ENCODE results near the gene DEDD2.

DEDD2 gene

GRCh38 chr19:42226886-42227285 lies 9.4 kb upstream of the DEDD2 start:
- no peak for DNase-seq

- DNase-seq = no peak
These were observed 8.3 kb upstream of the DEDD2 start for GRCh38 chr19:42225718-42226292.

GRCh38 chr19:42224940-42225717 lies 7.7 kb upstream of the DEDD2 start:
- DNase-seq = no peak

- no peak for DNase-seq
These were observed 3.2 kb upstream of the DEDD2 start for GRCh38 chr19:42220751-42221097.

GRCh38 chr19:42219812-42220750 lies 2.6 kb upstream of the DEDD2 start, which contains the start of gene ZNF526:
Gene ZNF526, plus strand, starts transcription at chr19:42220312. Its CDS starts 4,092 bp downstream, at chr19:42224404.
- peak; percentile 98 for DNase-seq

- DNase-seq = no peak
These were observed 591 bp downstream of the DEDD2 start for GRCh38 chr19:42216653-42217519.

GRCh38 chr19:42214810-42215485 lies 2.5 kb downstream of the DEDD2 start:
- no peak for DNase-seq

- no peak for DNase-seq
These were observed 4.6 kb downstream of the DEDD2 start for GRCh38 chr19:42212886-42213285.

GRCh38 chr19:42208612-42209011 lies 8.9 kb downstream of the DEDD2 start:
- DNase-seq = no peak

GRCh38 chr19:42207767-42208271 lies 9.7 kb downstream of the DEDD2 start:
- peak; percentile 37 for DNase-seq

- DNase-seq = no peak
These were observed 10.4 kb downstream of the DEDD2 start for GRCh38 chr19:42206871-42207755.

- no peak for DNase-seq
These were observed 12.8 kb downstream of the DEDD2 start for GRCh38 chr19:42204664-42205063.

GRCh38 chr19:42203700-42204099 lies 13.8 kb downstream of the DEDD2 start:
- no peak for DNase-seq

- no peak for DNase-seq
These were observed 15.1 kb downstream of the DEDD2 start for GRCh38 chr19:42202290-42202880.

GRCh38 chr19:42201489-42202289 lies 15.8 kb downstream of the DEDD2 start:
- DNase-seq = peak; percentile 81

GRCh38 chr19:42200116-42200715 lies 17.3 kb downstream of the DEDD2 start:
- DNase-seq = no peak

- DNase-seq = peak; percentile 69
These were observed 17.9 kb downstream of the DEDD2 start for GRCh38 chr19:42199440-42200115.
